ENCODE data around the gene PAN2. TPM values are rescaled to one million over a fixed set of nuclear protein-coding genes. Genes with fewer than 3 reads are reported as not detected.
"Not testable (repeated sequence)": the region's sequence is repeated elsewhere in the genome, so short reads cannot be mapped to it uniquely, and the experiment has no call there.

PAN2 gene
- total and polyA plus RNA-seq, 10 of the 15 experiments (the other 5 are each of a cell fraction or from before 2014, with no cell fraction given) = 14.4 to 61.8 (median 34.9) TPM

GRCh38 chr12:56326126-56326525 lies 7.7 kb downstream of the PAN2 start (continued):
- TF ChIP-seq ZNF274 (IDR thresholded peaks at IDR 0.05; ENCODE audit: insufficient read depth, insufficient read length) = no peak
- TF ChIP-seq NFYB (IDR thresholded peaks at IDR 0.05; ENCODE audit: insufficient read depth, low read depth, low read length) = no peak
- no peak for TF ChIP-seq RCOR1 (conservative IDR thresholded peaks at IDR 0.05; ENCODE audit: low read depth, low read length)
- no peak for TF ChIP-seq SP1 (IDR thresholded peaks at IDR 0.05; ENCODE audit: low read depth, low read length)
- TF ChIP-seq SUPT20H (IDR thresholded peaks at IDR 0.05; ENCODE audit: borderline replicate concordance, control insufficient read depth, low read depth, low read length) = no peak

- ATAC-seq = no peak
- no peaks in the 10 kb centered on the region for H3K4me1 ChIP-seq (ENCODE audit: control insufficient read depth, insufficient read depth, low read length)
- ChIA-PET POLR2A (interaction anchor here (0.6 kb wide), 1 partner anchor 146 kb away, joined by 3 read pairs; no protein-coding TSS in a partner anchor), SMC1A (ENCODE audit: uncharacterized antibody, unreplicated experiment) (interaction anchor here (0.5 to 1.1 kb wide), 2 partner anchors 136 to 140 kb away, joined by 3 read pairs; no protein-coding TSS in a partner anchor), RAD21 (ENCODE audit: unreplicated experiment) (interaction anchor here (0.8 kb wide), 1 partner anchor 8 kb away, joined by 3 read pairs; no protein-coding TSS in a partner anchor), CTCF (no interaction called here)
- H3K27me3 ChIP-seq (replicated peaks in 1 of 2; ENCODE audit: control insufficient read depth in 2 of 2, insufficient read depth in 2 of 2, low read length in 1 of 2) = no peaks in the 10 kb centered on the region
- no peak overlapping the region for H3K4me2 ChIP-seq (ENCODE audit: control insufficient read depth, insufficient read depth)
- DNase-seq (ENCODE audit: low read depth, low spot score) = no peak
- in situ Hi-C loops (cut with MboI) (no loop called here), intact Hi-C loops (cut with micrococcal nuclease; ENCODE audit: unreplicated experiment) (no loop called here)
- no peaks in the 10 kb centered on the region for H4K20me1 ChIP-seq (ENCODE audit: control insufficient read depth, insufficient read depth)
- no peak overlapping the region for H3K9ac ChIP-seq (ENCODE audit: control insufficient read depth, insufficient read depth, low read length)
- TF ChIP-seq SREBF1 (IDR thresholded peaks at IDR 0.05; ENCODE audit: low read length) (no peak), NFIC (IDR thresholded peaks at IDR 0.05; ENCODE audit: low read depth, low read length) (no peak), MXI1 (IDR thresholded peaks at IDR 0.05; ENCODE audit: low read depth, low read length) (no peak), CHD4 (IDR thresholded peaks at IDR 0.05) (no peak), TAF1 (IDR thresholded peaks at IDR 0.05; ENCODE audit: borderline replicate concordance, low read depth, low read length) (no peak), NRF1 (conservative IDR thresholded peaks at IDR 0.05; ENCODE audit: low read depth, low read length) (no peak), CREM (IDR thresholded peaks at IDR 0.05; ENCODE audit: low read depth) (no peak), EP300 (IDR thresholded peaks at IDR 0.05; ENCODE audit: borderline replicate concordance in 1 of 2, control insufficient read depth in 1 of 2, low read depth in 2 of 2, low read length in 2 of 2) (no peak), POLR2AphosphoS5 (IDR thresholded peaks at IDR 0.05; ENCODE audit: low read length) (no peak), IRF4 (IDR thresholded peaks at IDR 0.05; ENCODE audit: low read depth, low read length) (no peak), ZNF274 (IDR thresholded peaks at IDR 0.05; ENCODE audit: insufficient read depth, insufficient read length) (no peak)
- 85% methylated on average over 6 of the region's 6 CpGs for WGBS (ENCODE audit: insufficient coverage, insufficient replicate concordance, low lambda C conversion rate, missing lambda C conversion rate)
- H3K9me3 ChIP-seq (replicated peaks; ENCODE audit: control insufficient read depth, insufficient read depth, low read length) = no peaks in the 10 kb centered on the region
- BruUV-seq (replicated peaks) = TSS peak; percentile 52
- H3K36me3 ChIP-seq (ENCODE audit: control insufficient read depth in 2 of 2, insufficient read depth in 2 of 2, low read length in 1 of 2) = peaks cover 2 to 18% of the 10 kb centered on the region in 2 experiments
- no peak for FAIRE-seq
- H3K27ac ChIP-seq (ENCODE audit: control insufficient read depth, insufficient read depth) = no peak overlapping the region
- H3K79me2 ChIP-seq (ENCODE audit: control insufficient read depth, insufficient read depth, low read length) = no peaks in the 10 kb centered on the region
- no peak overlapping the region for H2AFZ ChIP-seq (ENCODE audit: control insufficient read depth, low read depth, low read length)
- no peak overlapping the region for H3K4me3 ChIP-seq
These were observed 9.6 kb downstream of the PAN2 start for GRCh38 chr12:56324206-56324605.

- BruUV-seq (replicated peaks); H3K27me3 ChIP-seq (replicated peaks in 1 of 2; ENCODE audit: control insufficient read depth in 2 of 2, insufficient read depth in 2 of 2, low read length in 1 of 2); DNase-seq (ENCODE audit: low read depth, low spot score); H3K4me3 ChIP-seq; H3K9ac ChIP-seq (ENCODE audit: control insufficient read depth, insufficient read depth, low read length); POLR2A ChIA-PET; FAIRE-seq; RAD21 ChIA-PET (ENCODE audit: unreplicated experiment); H2AFZ ChIP-seq (ENCODE audit: control insufficient read depth, low read depth, low read length); intact Hi-C loops (cut with micrococcal nuclease; ENCODE audit: unreplicated experiment); H3K79me2 ChIP-seq (ENCODE audit: control insufficient read depth, insufficient read depth, low read length); H3K27ac ChIP-seq (ENCODE audit: control insufficient read depth, insufficient read depth); in situ Hi-C loops (cut with MboI); H3K9me3 ChIP-seq (replicated peaks; ENCODE audit: control insufficient read depth, insufficient read depth, low read length); H3K4me2 ChIP-seq (ENCODE audit: control insufficient read depth, insufficient read depth); H3K4me1 ChIP-seq (ENCODE audit: control insufficient read depth, insufficient read depth, low read length); H4K20me1 ChIP-seq (ENCODE audit: control insufficient read depth, insufficient read depth); ATAC-seq: not testable (repeated sequence)
- ChIA-PET SMC1A (ENCODE audit: uncharacterized antibody, unreplicated experiment) (interaction anchor here (1.4 kb wide), 1 partner anchor 11 kb away, joined by 6 read pairs; no protein-coding TSS in a partner anchor), CTCF (interaction anchor here (1.1 kb wide), 1 partner anchor 9 kb away, joined by 4 read pairs; no protein-coding TSS in a partner anchor)
- WGBS (ENCODE audit: insufficient coverage, insufficient replicate concordance, low lambda C conversion rate, missing lambda C conversion rate) = 90% methylated on average over 8 of the region's 8 CpGs
- peaks cover 2 to 24% of the 10 kb centered on the region in 2 experiments for H3K36me3 ChIP-seq (ENCODE audit: control insufficient read depth in 2 of 2, insufficient read depth in 2 of 2, low read length in 1 of 2)
These were observed 12.2 kb downstream of the PAN2 start for GRCh38 chr12:56321610-56322009.
